NCI-H128 (cell line): ENCODE data around the gene SPIN1.

Experiments used
- DNase-seq: peaks from one replicate; lab custom pipeline; 2025; ENCODE audit not compliant: unreplicated experiment; lab: John Stamatoyannopoulos, UW

Gene SPIN1

DNA sequence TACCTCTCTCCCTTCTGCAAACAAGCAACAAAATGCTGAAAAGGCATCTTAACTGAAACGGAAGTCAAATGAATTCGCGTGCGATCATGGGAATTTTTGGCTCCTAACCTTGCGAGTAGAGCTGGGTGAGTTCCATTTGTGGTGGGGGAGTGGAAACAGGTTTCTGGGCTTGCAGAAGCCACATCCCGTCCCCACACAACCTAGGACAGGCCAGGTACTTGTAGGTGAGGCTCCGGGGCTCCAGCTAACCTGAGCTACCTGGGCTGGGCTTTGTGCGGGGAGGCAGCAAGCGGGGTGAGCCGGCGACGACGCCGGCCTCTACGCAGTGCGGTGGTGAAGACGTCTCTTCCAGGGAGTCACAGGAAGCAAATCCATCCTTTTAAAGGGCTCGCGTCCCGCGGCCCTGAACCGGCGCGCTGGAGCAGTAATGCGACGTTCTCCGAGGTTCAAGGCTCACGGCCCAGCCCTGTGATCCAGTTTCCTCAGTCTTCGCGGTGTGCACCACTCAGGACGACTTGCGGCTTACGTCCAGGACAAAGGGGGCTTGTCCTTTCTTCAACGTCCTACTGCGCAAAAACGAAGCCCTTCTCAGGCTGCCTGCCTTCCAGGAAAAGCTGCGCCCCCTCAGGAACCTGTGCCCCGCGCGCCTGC is 567 bp upstream of the SPIN1 start:
- DNase-seq = peak; percentile 43

- DNase-seq = peak; percentile 43
Measured at GRCh38 chr9:88388886-88389605, 802 bp downstream of the SPIN1 start.

- DNase-seq = no peak
Measured at GRCh38 chr9:88390371-88390990, 2.2 kb downstream of the SPIN1 start.

GRCh38 chr9:88391236-88391635 is 3.0 kb downstream of the SPIN1 start:
- no peak for DNase-seq

GRCh38 chr9:88391921-88392320 is 3.7 kb downstream of the SPIN1 start:
- DNase-seq = no peak

DNA sequence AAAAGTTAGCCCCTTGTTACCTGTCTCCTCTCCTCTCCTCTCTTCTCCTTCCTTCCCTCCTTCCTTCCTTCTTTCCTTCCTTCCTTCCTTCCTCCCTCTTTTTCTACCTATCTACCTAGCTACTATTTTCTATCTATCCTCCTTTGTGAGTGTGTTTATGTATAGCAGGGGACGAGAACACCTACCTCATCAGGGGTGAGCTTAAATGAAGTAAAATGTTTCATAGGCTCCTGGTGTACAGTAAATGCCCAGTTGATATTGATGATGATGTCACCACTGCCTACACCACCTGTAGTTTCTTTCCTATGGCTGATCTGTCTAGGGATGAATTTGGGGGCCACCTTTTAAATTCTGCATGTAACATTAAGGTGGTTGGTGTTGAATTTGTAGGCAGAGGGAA is 4.3 kb downstream of the SPIN1 start:
- DNase-seq = no peak

- no peak for DNase-seq
Measured at GRCh38 chr9:88396836-88397577, 8.8 kb downstream of the SPIN1 start.

GRCh38 chr9:88398016-88398415 is 9.8 kb downstream of the SPIN1 start:
- no peak for DNase-seq

DNA sequence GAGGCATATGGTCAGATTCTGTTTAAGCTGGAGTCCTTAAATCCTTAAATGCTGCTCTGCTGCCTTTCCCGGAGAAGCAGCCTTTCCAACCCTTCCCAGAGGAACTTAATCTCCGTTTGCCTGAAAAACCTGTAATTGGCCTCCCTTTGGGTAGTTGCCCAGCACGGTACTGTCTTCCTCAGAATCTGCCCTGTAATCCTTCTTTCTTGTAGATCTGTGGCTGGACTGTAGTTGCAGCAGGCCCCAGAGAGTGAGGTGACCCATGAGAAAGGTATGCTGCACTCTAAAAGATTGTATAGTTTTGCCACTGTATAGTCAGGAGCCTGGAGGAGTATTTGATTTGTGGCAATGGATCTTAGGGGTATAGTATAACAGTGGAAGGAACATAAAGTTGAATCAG is 11.7 kb downstream of the SPIN1 start:
- no peak for DNase-seq

DNA sequence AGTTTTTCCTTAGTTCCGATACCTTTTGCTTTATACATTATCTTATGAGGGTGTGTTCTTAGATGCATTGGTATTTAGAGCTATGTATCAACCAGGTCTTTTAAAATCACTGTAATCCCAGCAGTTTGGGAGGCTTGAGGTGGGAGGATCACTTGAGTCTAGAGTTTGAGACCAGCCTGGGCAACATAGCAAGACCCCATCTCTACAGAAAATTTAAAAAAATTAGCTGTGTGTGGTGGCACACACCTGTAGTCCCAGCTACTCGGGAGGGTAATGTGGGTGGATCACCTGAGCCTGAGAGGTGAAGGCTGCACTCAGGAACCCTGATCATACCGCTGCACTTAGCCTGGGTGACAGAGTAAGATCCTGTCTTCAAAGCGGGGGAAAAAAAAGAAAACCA is 15.1 kb downstream of the SPIN1 start:
- DNase-seq = no peak

DNA sequence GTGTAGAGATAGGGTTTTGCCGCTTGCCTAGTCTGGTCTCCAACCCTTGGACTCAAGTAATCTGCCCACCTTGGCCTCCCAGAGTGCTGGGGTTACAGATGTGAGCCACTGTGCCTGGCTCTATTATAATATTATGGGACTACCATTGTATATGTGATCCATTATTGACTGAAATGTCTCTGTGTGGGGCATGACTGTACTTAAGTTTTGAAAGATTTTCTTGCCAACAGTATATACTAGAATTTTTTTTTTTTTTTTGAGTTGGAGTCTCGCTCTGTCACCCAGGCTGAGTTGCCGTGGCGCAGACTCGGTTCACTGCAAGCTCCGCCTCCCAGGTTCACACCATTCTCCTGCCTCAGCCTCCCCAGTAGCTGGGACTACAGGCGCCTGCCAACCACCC is 17.8 kb downstream of the SPIN1 start:
- no peak for DNase-seq

GRCh38 chr9:88411471-88411870 is 23.2 kb downstream of the SPIN1 start:
- DNase-seq = no peak

GRCh38 chr9:88414298-88414697 is 26.1 kb downstream of the SPIN1 start:
- no peak for DNase-seq

DNA sequence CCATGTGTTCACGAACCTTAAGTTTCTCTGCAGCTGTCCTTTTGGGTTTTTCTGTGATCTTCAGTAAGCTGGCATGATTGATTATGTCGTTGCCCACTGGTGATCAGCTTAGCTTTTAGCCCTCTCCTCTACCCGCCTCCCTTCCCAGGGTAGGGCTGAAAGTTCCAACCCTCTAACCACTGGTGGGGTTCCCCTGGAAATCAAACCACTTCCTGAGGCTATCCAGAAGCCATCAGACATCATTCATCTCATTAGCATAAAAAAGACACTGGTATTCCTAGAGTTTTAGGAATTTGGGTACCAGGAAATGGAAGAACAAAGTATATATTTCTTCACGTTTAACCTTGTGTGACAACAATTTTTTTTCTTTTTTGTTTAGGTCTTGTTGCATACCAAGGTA is 29.8 kb downstream of the SPIN1 start:
- no peak for DNase-seq

GRCh38 chr9:88418715-88419540 is 30.7 kb downstream of the SPIN1 start:
- no peak for DNase-seq

DNA sequence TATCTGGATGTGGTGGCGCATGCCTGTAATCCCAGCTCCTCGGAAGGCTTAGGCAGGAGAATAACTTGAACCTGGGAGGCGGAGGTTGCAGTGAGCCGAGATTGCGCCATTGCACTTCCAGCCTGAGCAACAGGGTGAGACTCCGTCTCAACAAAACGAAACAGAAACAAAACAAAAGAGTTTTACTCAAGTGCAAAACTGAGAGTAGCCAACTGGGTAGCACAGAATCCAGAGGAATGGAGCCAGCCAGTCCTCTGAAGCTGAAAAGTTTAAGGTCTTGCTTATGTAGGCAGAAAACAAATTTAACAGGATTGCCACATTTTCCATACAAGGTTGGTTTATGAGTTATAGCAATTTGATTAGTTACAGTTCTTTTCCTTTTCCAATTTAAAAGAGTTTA is 32.0 kb downstream of the SPIN1 start:
- DNase-seq = no peak

DNA sequence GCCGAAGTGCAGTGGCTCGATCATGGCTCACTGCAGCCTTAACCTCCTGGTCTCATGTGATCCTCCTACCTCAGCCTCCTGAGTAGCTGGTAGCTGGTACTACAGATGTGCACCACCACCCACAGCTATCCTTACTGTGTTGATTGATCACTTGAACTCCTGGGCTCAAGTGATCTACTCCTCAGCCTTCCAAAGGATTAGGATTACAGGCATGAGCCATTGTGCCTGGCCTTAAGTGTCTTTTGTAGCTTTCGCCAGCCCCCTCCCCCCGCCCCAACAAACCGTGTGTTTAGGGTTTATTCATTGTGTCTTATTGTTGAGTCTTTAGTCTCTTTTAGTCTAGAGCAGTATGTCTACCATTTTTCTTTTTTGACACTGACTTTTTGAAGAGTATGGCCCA is 33.1 kb downstream of the SPIN1 start:
- no peak for DNase-seq

GRCh38 chr9:88425538-88425950 is 37.3 kb downstream of the SPIN1 start:
- DNase-seq = no peak

- no peak for DNase-seq
Measured at GRCh38 chr9:88426651-88427050, 38.4 kb downstream of the SPIN1 start.

GRCh38 chr9:88429595-88430430 is 41.6 kb downstream of the SPIN1 start:
- no peak for DNase-seq
